MCF 10A (cell line): ENCODE data around the gene VEGFB. TPM values are rescaled to one million over a fixed set of nuclear protein-coding genes. Genes with fewer than 3 reads are reported as not detected.

Source experiments
- BruUV-seq: library from RNA; stranded (reverse); fragments of 400-500 nt; replicated peaks from 2 replicates; lab custom pipeline; 2021; lab: Mats Ljungman, UMichigan
- CTCF ChIA-PET: fragments of 300-600 bp; sonication (Branson Sonifier 250); formaldehyde crosslinking; extraction: SDS; loops from one replicate; lab custom pipeline; 2021; ENCODE audit warnings: antibody characterized with exemption, inconsistent platforms; lab: Yijun Ruan, JAX
- POLR2A ChIA-PET: fragments of 300-600, 350-650 bp; sonication (Branson Sonifier 250); formaldehyde crosslinking; extraction: SDS; loops from one replicate; lab custom pipeline; 2020; ENCODE audit warnings: antibody characterized with exemption, inconsistent platforms; lab: Yijun Ruan, JAX
- DNase-seq: peaks from one replicate; pipeline ENCODE4 v3.0.0-alpha.2; 2018; ENCODE audit not compliant: unreplicated experiment
- H3K27ac Mint-ChIP-seq: one replicate; pipeline ENCODE4 v1.8.0; 2022; ENCODE audit warnings: mild to moderate bottlenecking, low read depth, mixed read lengths; ENCODE audit not compliant: unreplicated experiment
- H3K27me3 Mint-ChIP-seq: one replicate; pipeline ENCODE4 v1.8.0; 2022; ENCODE audit warnings: mixed read lengths; ENCODE audit not compliant: insufficient read depth, unreplicated experiment
- H3K36me3 Mint-ChIP-seq: one replicate; pipeline ENCODE4 v1.8.0; 2022; ENCODE audit warnings: mild to moderate bottlenecking, moderate library complexity, mixed read lengths; ENCODE audit not compliant: insufficient read depth, unreplicated experiment
- H3K4me1 Mint-ChIP-seq: one replicate; pipeline ENCODE4 v1.8.0; 2022; ENCODE audit warnings: mixed read lengths; ENCODE audit not compliant: insufficient read depth, unreplicated experiment
- H3K4me3 Mint-ChIP-seq: one replicate; pipeline ENCODE4 v1.8.0; 2022; ENCODE audit warnings: mild to moderate bottlenecking, moderate library complexity, mixed read lengths; ENCODE audit not compliant: unreplicated experiment
- H3K9me3 Mint-ChIP-seq: one replicate; pipeline ENCODE4 v1.8.0; 2022; ENCODE audit warnings: mixed read lengths; ENCODE audit not compliant: unreplicated experiment
- intact Hi-C: fragments of 100-400 bp; cut with micrococcal nuclease; formaldehyde crosslinking; loops from 2 replicates; pipeline ENCODE4 v1.14.1; 2022
- total RNA-seq: library from RNA; stranded (reverse); gene quantifications from 2 replicates; pipeline ENCODE4 v1.2.3, GENCODE V29; 2022
- TF ChIP-seq, protein P1 (sequence below): fragments of 200-600 bp; IDR thresholded peaks from one replicate; pipeline ENCODE4 v1.8.0; 2022; ENCODE audit warnings: antibody characterized with exemption, mild to moderate bottlenecking; ENCODE audit not compliant: unreplicated experiment

Gene VEGFB
- total RNA-seq, 1 experiment from 2014 or later = 46.0 TPM

DNA sequence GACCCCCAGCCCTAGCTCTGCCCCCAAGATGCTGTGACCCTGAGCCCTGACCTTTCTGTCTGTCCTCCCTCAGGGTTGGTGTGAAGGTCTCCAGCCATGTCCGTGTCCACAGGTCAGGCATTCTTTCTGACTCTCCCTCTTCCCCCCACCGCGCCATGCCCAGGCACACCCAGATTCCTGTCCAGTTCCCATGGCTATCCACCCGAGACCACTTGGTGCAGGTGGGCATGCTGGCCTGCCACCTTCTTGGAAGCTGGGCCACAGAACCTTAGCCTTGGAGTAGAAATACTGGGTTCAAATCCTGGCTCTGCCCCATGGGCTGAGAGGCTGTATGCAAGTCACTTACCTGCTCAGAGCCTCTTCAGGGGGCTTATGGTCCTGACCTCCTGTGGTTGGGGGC is 14.7 kb downstream of the VEGFB start:
- TF ChIP-seq, protein P1, sequence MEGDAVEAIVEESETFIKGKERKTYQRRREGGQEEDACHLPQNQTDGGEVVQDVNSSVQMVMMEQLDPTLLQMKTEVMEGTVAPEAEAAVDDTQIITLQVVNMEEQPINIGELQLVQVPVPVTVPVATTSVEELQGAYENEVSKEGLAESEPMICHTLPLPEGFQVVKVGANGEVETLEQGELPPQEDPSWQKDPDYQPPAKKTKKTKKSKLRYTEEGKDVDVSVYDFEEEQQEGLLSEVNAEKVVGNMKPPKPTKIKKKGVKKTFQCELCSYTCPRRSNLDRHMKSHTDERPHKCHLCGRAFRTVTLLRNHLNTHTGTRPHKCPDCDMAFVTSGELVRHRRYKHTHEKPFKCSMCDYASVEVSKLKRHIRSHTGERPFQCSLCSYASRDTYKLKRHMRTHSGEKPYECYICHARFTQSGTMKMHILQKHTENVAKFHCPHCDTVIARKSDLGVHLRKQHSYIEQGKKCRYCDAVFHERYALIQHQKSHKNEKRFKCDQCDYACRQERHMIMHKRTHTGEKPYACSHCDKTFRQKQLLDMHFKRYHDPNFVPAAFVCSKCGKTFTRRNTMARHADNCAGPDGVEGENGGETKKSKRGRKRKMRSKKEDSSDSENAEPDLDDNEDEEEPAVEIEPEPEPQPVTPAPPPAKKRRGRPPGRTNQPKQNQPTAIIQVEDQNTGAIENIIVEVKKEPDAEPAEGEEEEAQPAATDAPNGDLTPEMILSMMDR = no peak
- peaks cover 13% of the 10 kb centered on the region for H3K36me3 Mint-ChIP-seq
- ChIA-PET CTCF (interaction anchor here (0.7 to 4.5 kb wide), 6 partner anchors 14 to 446 kb away, joined by 4 to 65 read pairs (median 10); partner anchors contain the start of gene CATSPERZ), POLR2A (interaction anchor here (1.2 to 10.8 kb wide), 4 partner anchors 20 to 54 kb away, joined by 3 to 122 read pairs (median 91); partner anchors contain the start of genes CATSPERZ, DNAJC4, ESRRA and NUDT22)
- no peak overlapping the region for H3K4me3 Mint-ChIP-seq
- H3K27ac Mint-ChIP-seq = no peak overlapping the region
- H3K4me1 Mint-ChIP-seq = peaks cover 6% of the 10 kb centered on the region
- no peaks in the 10 kb centered on the region for H3K27me3 Mint-ChIP-seq
- H3K9me3 Mint-ChIP-seq = no peaks in the 10 kb centered on the region
- intact Hi-C loops = no loop called here
- no TSS peak for BruUV-seq
- DNase-seq = no peak

DNA sequence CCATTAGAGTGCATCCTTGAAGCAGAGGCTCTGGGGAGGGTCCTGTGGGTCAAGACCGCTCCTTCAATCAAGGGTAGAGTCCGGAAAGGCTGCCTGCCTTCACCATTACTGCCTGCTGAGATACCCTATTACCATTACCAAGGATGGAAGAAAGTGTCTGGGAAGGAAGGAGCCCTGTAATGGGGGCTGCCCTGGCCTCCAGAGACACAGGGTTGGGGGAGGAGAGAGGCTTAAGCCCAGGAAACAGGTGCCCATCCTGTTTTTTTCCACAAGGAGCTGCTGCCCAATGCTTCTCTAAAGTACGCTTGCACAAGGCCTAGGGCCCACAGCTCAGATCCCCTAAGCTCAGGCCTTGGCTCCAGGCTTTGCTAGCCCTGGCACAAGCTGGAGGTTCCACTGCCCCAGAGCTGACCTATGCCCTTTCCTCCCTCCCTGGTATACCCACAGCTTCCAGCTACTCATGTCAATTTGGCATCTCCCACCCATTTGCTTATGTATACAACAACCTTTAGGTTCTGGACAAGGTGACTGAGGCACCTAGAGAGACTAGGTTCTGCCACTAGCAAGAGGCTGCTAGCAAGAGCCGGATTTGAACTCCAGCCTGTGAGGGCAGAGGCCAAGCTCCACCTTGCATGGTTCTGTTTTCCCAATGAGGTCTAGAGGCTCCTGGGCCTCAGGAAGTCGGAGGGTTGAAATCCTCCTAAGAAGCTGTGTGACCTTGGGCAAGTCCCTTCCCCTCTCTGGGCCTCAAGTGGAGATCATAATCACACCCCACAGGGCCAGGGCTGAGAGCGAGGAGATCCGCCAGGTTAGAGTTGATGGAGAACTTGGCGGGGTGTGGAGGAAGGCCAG is 15.4 kb downstream of the VEGFB start:
- Mint-ChIP-seq H3K4me1 (peaks cover 6% of the 10 kb centered on the region), H3K36me3 (peaks cover 6% of the 10 kb centered on the region), H3K4me3 (no peak overlapping the region), H3K9me3 (no peaks in the 10 kb centered on the region), H3K27ac (no peak overlapping the region), H3K27me3 (no peaks in the 10 kb centered on the region)
- POLR2A ChIA-PET = interaction anchor here (0.7 to 3.3 kb wide), 5 partner anchors 8 to 52 kb away, joined by 3 to 16 read pairs (median 5); partner anchors contain the start of genes FKBP2, NUDT22 and TRPT1
- CTCF ChIA-PET = interaction anchor here (0.6 to 4.5 kb wide), 17 partner anchors 9 to 140 kb away, joined by 3 to 65 read pairs (median 4); partner anchors contain the start of genes CATSPERZ, FKBP2, NUDT22 and STIP1
- intact Hi-C loops = loop anchor here (5.0 kb wide), 3 partner anchors 38 to 108 kb away; partner anchors contain the start of genes GPR137 and RPS6KA4
- TF ChIP-seq, protein P1 = no peak
- BruUV-seq = no TSS peak
- no peak for DNase-seq

DNA sequence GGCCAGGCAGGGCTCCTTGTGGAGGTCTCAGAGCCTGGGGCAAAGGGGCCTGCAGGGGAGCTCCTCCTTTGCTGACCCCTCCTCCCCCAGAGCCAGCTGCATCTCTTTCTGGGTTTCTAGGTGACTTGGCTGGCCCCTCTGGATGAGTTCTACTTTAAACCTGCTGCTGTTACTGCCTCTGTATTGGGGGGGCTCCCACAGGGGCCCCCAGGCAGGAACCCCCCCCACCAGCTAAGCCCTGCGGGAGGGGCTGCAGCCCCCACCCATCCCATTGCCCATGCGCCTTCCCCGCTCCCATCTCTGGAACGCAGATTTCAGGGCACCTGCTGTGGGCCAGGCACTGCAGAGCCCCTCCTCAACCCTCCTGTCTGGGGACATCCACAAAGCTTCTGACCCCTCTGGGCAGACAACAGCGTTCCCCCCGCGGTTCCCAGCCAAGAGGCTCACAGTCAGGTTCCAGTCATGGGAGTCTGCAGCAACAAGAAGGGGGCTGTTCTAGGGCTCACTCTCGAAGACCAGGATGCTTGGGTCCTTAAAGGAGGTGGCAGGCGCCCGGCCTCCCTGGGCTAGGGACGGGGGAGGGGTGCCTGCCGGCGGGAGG is 16.1 kb downstream of the VEGFB start:
- intact Hi-C loops = loop anchor here (1.0 to 5.0 kb wide), 4 partner anchors 19 to 107 kb away; partner anchors contain the start of genes GPR137 and RPS6KA4
- TF ChIP-seq, protein P1 = no peak
- no TSS peak for BruUV-seq
- H3K27ac Mint-ChIP-seq = no peak overlapping the region
- H3K4me3 Mint-ChIP-seq = peak overlapping the region; percentile 87
- H3K27me3 Mint-ChIP-seq = no peaks in the 10 kb centered on the region
- POLR2A ChIA-PET = interaction anchor here (0.7 to 3.3 kb wide), 9 partner anchors 7 to 51 kb away, joined by 3 to 53 read pairs (median 3); partner anchors contain the start of genes FKBP2, NUDT22 and TRPT1
- CTCF ChIA-PET = interaction anchor here (0.6 to 4.5 kb wide), 20 partner anchors 9 to 141 kb away, joined by 3 to 65 read pairs (median 4); partner anchors contain the start of genes CATSPERZ, FKBP2, NUDT22 and STIP1
- no peak for DNase-seq
- H3K9me3 Mint-ChIP-seq = no peaks in the 10 kb centered on the region
- H3K36me3 Mint-ChIP-seq = no peaks in the 10 kb centered on the region
- H3K4me1 Mint-ChIP-seq = peaks cover 6% of the 10 kb centered on the region
